IMR-90 (cell line): Measurements from ENCODE around the gene HOXA13. TPM values are rescaled to one million over a fixed set of nuclear protein-coding genes. Genes with fewer than 3 reads are reported as not detected.

ENCODE experiments used
- ATAC-seq: fragments of 200-7000 bp; cut with Tn5 transposase; 2 replicates; pipeline ENCODE4 v1.9.1; 2020; ENCODE audit warnings: low read depth, mild to moderate bottlenecking, moderate library complexity
- BruUV-seq: library from RNA; stranded (reverse); fragments of 400-500 nt; replicated peaks from 2 replicates; lab custom pipeline; 2021; lab: Mats Ljungman, UMichigan
- CTCF ChIA-PET: fragments of 300-600 bp; formaldehyde crosslinking; extraction: SDS; loops from one replicate; lab custom pipeline; 2021; ENCODE audit warnings: antibody characterized with exemption; lab: Yijun Ruan, JAX
- POLR2A ChIA-PET: fragments of 300-600 bp; sonication (Branson Sonifier 250); formaldehyde crosslinking; loops from one replicate; lab custom pipeline; 2022; ENCODE audit warnings: antibody characterized with exemption; ENCODE audit not compliant: unreplicated experiment; lab: Charles Lee
- DNase-seq: peaks from one replicate; pipeline ENCODE4 v3.0.0; 2013
- H2AFZ ChIP-seq: replicated peaks from 2 replicates; pipeline ENCODE3; 2013; ENCODE audit warnings: low read length, mild to moderate bottlenecking; ENCODE audit not compliant: poor library complexity
- H2AK5ac ChIP-seq: 2 replicates; pipeline ENCODE4 v1.6.1; 2013; ENCODE audit warnings: low read depth, low read length, inconsistent platforms
- H2AK9ac ChIP-seq: replicated peaks from 2 replicates; pipeline ENCODE3; 2013; ENCODE audit warnings: mild to moderate bottlenecking, low read depth, low read length, moderate library complexity; ENCODE audit not compliant: poor library complexity
- H2BK120ac ChIP-seq: 2 replicates; pipeline ENCODE4 v1.6.1; 2013; ENCODE audit warnings: low read depth, low read length, inconsistent platforms
- H2BK15ac ChIP-seq: 3 replicates; pipeline ENCODE4 v1.6.1; 2013; ENCODE audit warnings: low read depth, low read length, inconsistent platforms
- H2BK20ac ChIP-seq: 2 replicates; pipeline ENCODE4 v1.6.1; 2013; ENCODE audit warnings: low read depth, mild to moderate bottlenecking, inconsistent platforms, low read length, moderate library complexity
- H2BK5ac ChIP-seq: 2 replicates; pipeline ENCODE4 v1.6.1; 2013; ENCODE audit warnings: mild to moderate bottlenecking, low read depth, low read length, inconsistent platforms; ENCODE audit not compliant: poor library complexity, severe bottlenecking
- H3K14ac ChIP-seq: replicated peaks from 2 replicates; pipeline ENCODE4 v1.6.1; 2013; ENCODE audit warnings: low read depth, low read length, inconsistent platforms
- H3K18ac ChIP-seq: 2 replicates; pipeline ENCODE4 v1.6.1; 2013; ENCODE audit warnings: low read depth, low read length, control low read depth
- H3K23ac ChIP-seq: 2 replicates; pipeline ENCODE4 v1.6.1; 2013; ENCODE audit warnings: low read depth, low read length, inconsistent platforms
- H3K27ac ChIP-seq: 2 replicates; pipeline ENCODE4 v1.5.1; 2013; ENCODE audit warnings: mild to moderate bottlenecking, control low read depth, low read length; ENCODE audit not compliant: insufficient read depth
- H3K27me3 ChIP-seq: 2 replicates; pipeline ENCODE4 v1.6.1; 2013; ENCODE audit warnings: low read length; ENCODE audit not compliant: control insufficient read depth, insufficient read depth
- H3K36me3 ChIP-seq: 2 replicates; pipeline ENCODE4 v1.6.1; 2013; ENCODE audit warnings: low read length, mixed read lengths; ENCODE audit not compliant: control insufficient read depth, insufficient read depth
- H3K4ac ChIP-seq: 2 replicates; pipeline ENCODE4 v1.6.1; 2013; ENCODE audit warnings: low read depth, low read length, inconsistent platforms
- H3K4me1 ChIP-seq: 2 replicates; pipeline ENCODE4 v1.6.1; 2013; ENCODE audit warnings: low read length, mixed read lengths; ENCODE audit not compliant: control insufficient read depth, insufficient read depth
- H3K4me2 ChIP-seq: 2 replicates; pipeline ENCODE4 v1.6.1; 2013; ENCODE audit warnings: low read depth, mild to moderate bottlenecking, control low read depth, low read length, moderate library complexity
- H3K4me3 ChIP-seq: 2 replicates; pipeline ENCODE4 v1.5.1; 2013; ENCODE audit warnings: low read depth, mild to moderate bottlenecking, control low read depth, low read length, moderate library complexity; ENCODE audit not compliant: insufficient read depth
- H3K56ac ChIP-seq: 2 replicates; pipeline ENCODE4 v1.6.1; 2013; ENCODE audit warnings: low read length, inconsistent platforms; ENCODE audit not compliant: insufficient read depth; ENCODE audit errors: extremely low read depth
- H3K79me1 ChIP-seq, 2 experiments: 2 replicates each; pipeline ENCODE4 v1.6.1; 2013; ENCODE audit warnings: low read length in 2 of 2, inconsistent platforms in 1 of 2, low read depth in 1 of 2
- H3K9ac ChIP-seq: 2 replicates; pipeline ENCODE4 v1.6.1; 2013; ENCODE audit warnings: low read depth, low read length, control low read depth
- H3K9me1 ChIP-seq: 2 replicates; pipeline ENCODE4 v1.6.1; 2013; ENCODE audit warnings: low read length, inconsistent platforms; ENCODE audit not compliant: insufficient read depth
- H3K9me3 ChIP-seq: 2 replicates; pipeline ENCODE4 v1.6.1; 2013; ENCODE audit warnings: low read length; ENCODE audit not compliant: control insufficient read depth, insufficient read depth
- H4K20me1 ChIP-seq: 2 replicates; pipeline ENCODE4 v1.6.1; 2013; ENCODE audit warnings: low read length, inconsistent platforms; ENCODE audit not compliant: insufficient read depth
- H4K5ac ChIP-seq: 2 replicates; pipeline ENCODE4 v1.6.1; 2013; ENCODE audit warnings: mild to moderate bottlenecking, low read depth, low read length, control low read depth
- H4K8ac ChIP-seq, 2 experiments: 2 replicates each; pipeline ENCODE4 v1.6.1; 2013; ENCODE audit warnings: low read depth in 2 of 2, low read length in 2 of 2, control low read depth in 1 of 2, inconsistent platforms in 1 of 2
- H4K91ac ChIP-seq: 2 replicates; pipeline ENCODE4 v1.6.1; 2013; ENCODE audit warnings: low read depth, low read length, inconsistent platforms; ENCODE audit not compliant: insufficient read depth
- NFE2L2 ChIP-seq: fragments of 150-350 bp; IDR thresholded peaks from 2 replicates; pipeline ENCODE4 v1.6.1; 2016; ENCODE audit warnings: low read depth, mild to moderate bottlenecking, low read length
- POLR2A ChIP-seq: IDR thresholded peaks from 2 replicates; pipeline ENCODE4 v1.6.1; 2012; ENCODE audit warnings: mild to moderate bottlenecking, low read depth, low read length
- RCOR1 ChIP-seq: IDR thresholded peaks from 2 replicates; pipeline ENCODE4 v1.6.1; 2012; ENCODE audit warnings: mild to moderate bottlenecking, low read length, improper control_type of control experiment; ENCODE audit not compliant: insufficient replicate concordance
- USF2 ChIP-seq: fragments of 150-350 bp; IDR thresholded peaks from 2 replicates; pipeline ENCODE4 v1.6.1; 2017; ENCODE audit warnings: mild to moderate bottlenecking, antibody characterized with exemption, low read length, low read depth
- WGBS, 2 experiments: methylation state at CpG; one replicate each; pipeline versions ENCODE4 v1.1.5 to v1.1.7; 2013; ENCODE audit warnings: missing lambda C conversion rate in 2 of 2; ENCODE audit not compliant: insufficient read length in 1 of 2; ENCODE audit errors: extremely low coverage in 2 of 2; 5-methylcytosine and 5-hydroxymethylcytosine counted together
- dilution Hi-C: fragments of 300-500 bp; cut with HindIII; formaldehyde crosslinking; loops from one replicate; pipeline ENCODE4 v1.14.3; 2018; ENCODE audit warnings: low sequenced_read_pairs; ENCODE audit not compliant: unreplicated experiment
- in situ Hi-C: fragments of 300-500 bp; cut with MboI; formaldehyde crosslinking; loops from 3 replicates; pipeline ENCODE4 v1.14.3; 2019; ENCODE audit warnings: low sequenced_read_pairs, inconsistent platforms, mixed read lengths
- intact Hi-C: fragments of 100-400 bp; cut with micrococcal nuclease; formaldehyde crosslinking; loops from 2 replicates; pipeline ENCODE4 v1.10.0; 2022
- polyA plus RNA-seq, 3 experiments: library from polyadenylated mRNA; depleted of rRNA; stranded (reverse); fragments of >200 nt; gene quantifications; 2 replicates each; pipeline ENCODE4 v1.2.3, GENCODE V29; 2012; ENCODE audit warnings: low replicate concordance in 1 of 3
- total RNA-seq: library from RNA; depleted of rRNA; stranded (reverse); fragments of >200 nt; gene quantifications from 2 replicates; pipeline ENCODE4 v1.2.3, GENCODE V29; 2012

The HOXA13 gene
- total and polyA plus RNA-seq, 2 of the 4 experiments (the other 2 are of a cell fraction), result not detected

GRCh38 chr7:27193335-27194001 lies 6.4 kb downstream of the HOXA13 start:
- H2AK9ac ChIP-seq, result no peak overlapping the region
- no peak overlapping the region for H2BK15ac ChIP-seq
- H3K4ac ChIP-seq, result no peak overlapping the region
- no peak overlapping the region for H4K91ac ChIP-seq
- no peak overlapping the region for H3K18ac ChIP-seq
- H3K79me1 ChIP-seq, result no peaks in the 10 kb centered on the region
- intact Hi-C loops (loop anchor here (10.0 kb wide), 4 partner anchors 551 to 1911 kb away; partner anchors contain the start of gene TAX1BP1), dilution Hi-C loops (no loop called here), in situ Hi-C loops (loop anchor here (10.0 kb wide), 1 partner anchor 881 kb away; no protein-coding TSS in a partner anchor)
- DNase-seq, result no peak
- peaks cover 4% of the 10 kb centered on the region; the same call in 1 of the 2 replicates for H4K20me1 ChIP-seq
- no peak overlapping the region for H2BK5ac ChIP-seq
- no TSS peak for BruUV-seq
- no peak overlapping the region for H2BK20ac ChIP-seq
- H3K56ac ChIP-seq, result no peak overlapping the region
- H3K27me3 ChIP-seq, result peaks cover 88% of the 10 kb centered on the region
- no peak overlapping the region for H3K4me3 ChIP-seq
- no peak overlapping the region for H3K27ac ChIP-seq
- H3K4me1 ChIP-seq, result no peaks in the 10 kb centered on the region; the same call in 1 of the 2 replicates
- H3K9me1 ChIP-seq, result no peaks in the 10 kb centered on the region
- 22% methylated on average over 15 of the region's 29 CpGs; no CpG with 5 or more reads in 1 of the 2 experiments for WGBS, 2 experiments
- H3K14ac ChIP-seq, result no peak overlapping the region
- peaks cover 12% of the 10 kb centered on the region; the same call in 1 of the 2 replicates for H3K9me3 ChIP-seq
- 0 out of 2 replicates have a peak overlapping the region, but pooled peaks have one; percentile 3 for H3K23ac ChIP-seq
- ChIA-PET POLR2A (no interaction called here), CTCF (interaction anchor here (1.3 kb wide), 1 partner anchor 581 kb away, joined by 3 read pairs; no protein-coding TSS in a partner anchor)
- H2AK5ac ChIP-seq, result no peak overlapping the region
- ATAC-seq, result no peak
- H4K5ac ChIP-seq, result no peak overlapping the region
- H2AFZ ChIP-seq, result peak overlapping the region; percentile 36
- no peak overlapping the region for H4K8ac ChIP-seq
- no peak overlapping the region for H3K4me2 ChIP-seq
- H3K9ac ChIP-seq, result no peak overlapping the region
- H2BK120ac ChIP-seq, result no peak overlapping the region
- H3K36me3 ChIP-seq, result no peaks in the 10 kb centered on the region
- TF ChIP-seq USF2, result no peak
- no peak for TF ChIP-seq POLR2A
- no peak for TF ChIP-seq RCOR1
- TF ChIP-seq NFE2L2, result no peak
